GM23248 (cell line): ENCODE measurements around the gene DNAI1. TPM values are rescaled to one million over a fixed set of nuclear protein-coding genes. Genes with fewer than 3 reads are reported as not detected.
"Not testable (repeated sequence)": the region's sequence is repeated elsewhere in the genome, so short reads cannot be mapped to it uniquely, and the experiment has no call there.

ENCODE experiments used
- DNase-seq: peaks from one replicate; pipeline ENCODE4 v3.0.0-alpha.2; 2015
- H2AFZ ChIP-seq: fragments of 200-600 bp; sonication (generic); 2 replicates; pipeline ENCODE4 v1.6.1; 2016; ENCODE audit warnings: antibody characterized with exemption
- H3F3A ChIP-seq: fragments of 200-600 bp; sonication (generic); 2 replicates; pipeline ENCODE4 v1.6.1; 2016; ENCODE audit warnings: mild to moderate bottlenecking, antibody characterized with exemption, mixed run types; ENCODE audit not compliant: insufficient read depth
- H3K27ac ChIP-seq: fragments of 200-600 bp; sonication (generic); 2 replicates; pipeline ENCODE4 v1.5.1; 2016; ENCODE audit warnings: mild to moderate bottlenecking
- H3K27me3 ChIP-seq: fragments of 200-600 bp; sonication (generic); replicated peaks from 2 replicates; pipeline ENCODE4 v1.6.1; 2016; ENCODE audit warnings: mild to moderate bottlenecking; ENCODE audit not compliant: insufficient read depth
- H3K36me3 ChIP-seq: fragments of 200-600 bp; sonication (generic); 2 replicates; pipeline ENCODE4 v1.6.1; 2016; ENCODE audit warnings: low read depth, mild to moderate bottlenecking
- H3K4me1 ChIP-seq: fragments of 200-600 bp; sonication (generic); 2 replicates; pipeline ENCODE4 v1.6.1; 2016; ENCODE audit warnings: mild to moderate bottlenecking; ENCODE audit not compliant: insufficient read depth
- H3K4me2 ChIP-seq: fragments of 200-600 bp; sonication (generic); one replicate; pipeline ENCODE4 v1.6.1; 2016; ENCODE audit warnings: mild to moderate bottlenecking; ENCODE audit not compliant: unreplicated experiment
- H3K4me3 ChIP-seq: fragments of 200-600 bp; sonication (generic); 2 replicates; pipeline ENCODE4 v1.5.1; 2016; ENCODE audit warnings: mild to moderate bottlenecking
- H3K79me2 ChIP-seq: fragments of 200-600 bp; sonication (generic); 2 replicates; pipeline ENCODE4 v1.6.1; 2016; ENCODE audit warnings: mild to moderate bottlenecking; ENCODE audit not compliant: insufficient read depth
- H3K9ac ChIP-seq: fragments of 200-600 bp; sonication (generic); 2 replicates; pipeline ENCODE4 v1.6.1; 2016; ENCODE audit warnings: mild to moderate bottlenecking
- H3K9me2 ChIP-seq: fragments of 200-600 bp; sonication (generic); 2 replicates; pipeline ENCODE4 v1.6.1; 2016; ENCODE audit warnings: mixed run types, mild to moderate bottlenecking, moderate library complexity; ENCODE audit not compliant: insufficient read depth
- H3K9me3 ChIP-seq: fragments of 200-600 bp; sonication (generic); one replicate; pipeline ENCODE4 v1.6.1; 2017; ENCODE audit warnings: low read depth
- H4K20me1 ChIP-seq: fragments of 200-600 bp; sonication (generic); 2 replicates; pipeline ENCODE4 v1.6.0; 2016; ENCODE audit not compliant: insufficient read depth
- EZH2 ChIP-seq: fragments of 200-600 bp; sonication (generic); IDR thresholded peaks from 2 replicates; pipeline ENCODE4 v1.6.1; 2018; ENCODE audit warnings: antibody characterized with exemption, mild to moderate bottlenecking; ENCODE audit not compliant: insufficient read depth, poor library complexity, severe bottlenecking
- EZH2phosphoT487 ChIP-seq: fragments of 200-600 bp; sonication (generic); IDR thresholded peaks from 2 replicates; pipeline ENCODE4 v1.6.1; 2018; ENCODE audit warnings: antibody characterized with exemption, moderate library complexity, mild to moderate bottlenecking, low read depth; ENCODE audit not compliant: insufficient read depth
- WGBS, 2 experiments: methylation state at CpG; one replicate each; pipeline ENCODE4 v1.1.6; 2015 to 2017; ENCODE audit warnings: low lambda C conversion rate in 2 of 2, low coverage in 1 of 2; ENCODE audit errors: missing lambda C conversion rate in 2 of 2; 5-methylcytosine and 5-hydroxymethylcytosine counted together
- in situ Hi-C: fragments of 300-500 bp; cut with MboI; formaldehyde crosslinking; loops from 2 replicates; pipeline ENCODE4 v1.15.0; 2020
- polyA plus RNA-seq: library from polyadenylated mRNA; unstranded; fragments of >200 nt; fragmentation: Nextera tagmentation; extraction: Ambion mirVana; gene quantifications from 2 replicates; pipeline ENCODE4 v1.2.1, GENCODE V29; 2016
- total RNA-seq: library from RNA; depleted of rRNA; stranded (reverse); fragments of >200 nt; shearing (Covaris generic); gene quantifications from 2 replicates; pipeline ENCODE4 v1.2.3, GENCODE V29; 2014

Gene DNAI1
- total and polyA plus RNA-seq, 2 experiments from 2014 or later, result not detected

DNA sequence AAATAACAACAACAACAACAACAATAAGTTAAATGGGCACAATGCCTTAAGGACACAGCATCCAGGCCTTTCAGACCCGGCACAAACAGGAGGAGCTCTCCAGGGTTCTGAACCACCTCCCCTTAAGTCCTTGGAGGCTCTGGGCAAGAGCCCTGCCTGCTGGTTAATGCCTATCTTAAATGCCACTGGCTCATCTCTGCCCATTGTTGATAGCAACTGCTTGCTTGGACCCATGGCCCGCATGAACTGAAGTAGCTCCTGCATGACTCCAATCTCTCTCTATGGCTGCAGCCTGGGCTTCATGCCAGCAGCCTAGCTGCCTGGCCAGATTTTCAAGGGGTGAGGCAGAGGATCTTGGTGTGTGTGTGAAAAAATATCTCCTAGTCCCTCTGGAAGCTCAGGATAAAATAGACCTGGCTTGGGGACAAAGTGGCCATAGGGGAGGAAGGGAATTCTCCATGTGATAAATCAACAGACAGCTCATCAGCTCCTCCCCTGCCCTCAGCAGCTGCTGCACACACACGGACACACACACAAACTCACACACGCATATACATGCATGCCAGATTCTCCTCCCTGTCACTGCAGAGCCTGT, 27.7 kb upstream of the DNAI1 start:
- in situ Hi-C loops, result loop anchor here (10.0 kb wide), 1 partner anchor 64 kb away; no protein-coding TSS in a partner anchor
- peaks cover 9% of the 10 kb centered on the region; the same call in 1 of the 2 replicates for H4K20me1 ChIP-seq
- no peak overlapping the region for H3K9ac ChIP-seq
- 0 out of 2 replicates have a peak, but pooled peaks cover 6% of the 10 kb centered on the region for H3F3A ChIP-seq
- 13 to 19% methylated on average over 4 of the region's 4 CpGs for WGBS, 2 experiments
- H3K9me3 ChIP-seq, result no peaks in the 10 kb centered on the region
- no peak overlapping the region for H3K4me3 ChIP-seq
- no peak overlapping the region for H2AFZ ChIP-seq
- TF ChIP-seq EZH2phosphoT487, result no peak
- no peak for TF ChIP-seq EZH2
- no peaks in the 10 kb centered on the region for H3K79me2 ChIP-seq
- no peak overlapping the region for H3K4me2 ChIP-seq
- H3K27me3 ChIP-seq, result no peaks in the 10 kb centered on the region
- H3K36me3 ChIP-seq, result no peaks in the 10 kb centered on the region
- DNase-seq, result peak; percentile 81
- H3K4me1 ChIP-seq, result no peaks in the 10 kb centered on the region
- no peaks in the 10 kb centered on the region for H3K9me2 ChIP-seq
- H3K27ac ChIP-seq, result no peak overlapping the region

DNA sequence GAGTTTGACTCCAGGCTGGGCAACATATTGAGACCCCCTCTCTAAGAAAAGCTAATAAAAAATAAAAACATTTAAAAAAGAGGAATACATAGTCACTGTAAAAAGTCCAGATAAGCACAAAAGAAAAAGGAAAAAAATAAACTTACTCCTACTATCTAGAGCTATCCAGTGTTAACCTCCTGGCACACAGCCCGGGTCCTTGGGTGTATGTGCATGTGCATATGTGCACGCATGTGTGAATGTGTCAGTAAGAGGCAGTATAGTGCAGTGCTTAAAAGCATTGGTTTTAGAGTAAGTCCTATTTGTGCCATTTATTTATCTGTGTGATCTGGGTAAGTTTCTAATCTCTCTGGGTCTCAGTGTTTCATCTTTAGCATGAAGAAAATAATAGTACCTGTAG, 26.9 kb upstream of the DNAI1 start:
- Histone ChIP-seq H4K20me1 (peaks cover 14% of the 10 kb centered on the region), H2AFZ (no peak overlapping the region)
- in situ Hi-C loops, result loop anchor here (10.0 kb wide), 1 partner anchor 63 kb away; no protein-coding TSS in a partner anchor

DNA sequence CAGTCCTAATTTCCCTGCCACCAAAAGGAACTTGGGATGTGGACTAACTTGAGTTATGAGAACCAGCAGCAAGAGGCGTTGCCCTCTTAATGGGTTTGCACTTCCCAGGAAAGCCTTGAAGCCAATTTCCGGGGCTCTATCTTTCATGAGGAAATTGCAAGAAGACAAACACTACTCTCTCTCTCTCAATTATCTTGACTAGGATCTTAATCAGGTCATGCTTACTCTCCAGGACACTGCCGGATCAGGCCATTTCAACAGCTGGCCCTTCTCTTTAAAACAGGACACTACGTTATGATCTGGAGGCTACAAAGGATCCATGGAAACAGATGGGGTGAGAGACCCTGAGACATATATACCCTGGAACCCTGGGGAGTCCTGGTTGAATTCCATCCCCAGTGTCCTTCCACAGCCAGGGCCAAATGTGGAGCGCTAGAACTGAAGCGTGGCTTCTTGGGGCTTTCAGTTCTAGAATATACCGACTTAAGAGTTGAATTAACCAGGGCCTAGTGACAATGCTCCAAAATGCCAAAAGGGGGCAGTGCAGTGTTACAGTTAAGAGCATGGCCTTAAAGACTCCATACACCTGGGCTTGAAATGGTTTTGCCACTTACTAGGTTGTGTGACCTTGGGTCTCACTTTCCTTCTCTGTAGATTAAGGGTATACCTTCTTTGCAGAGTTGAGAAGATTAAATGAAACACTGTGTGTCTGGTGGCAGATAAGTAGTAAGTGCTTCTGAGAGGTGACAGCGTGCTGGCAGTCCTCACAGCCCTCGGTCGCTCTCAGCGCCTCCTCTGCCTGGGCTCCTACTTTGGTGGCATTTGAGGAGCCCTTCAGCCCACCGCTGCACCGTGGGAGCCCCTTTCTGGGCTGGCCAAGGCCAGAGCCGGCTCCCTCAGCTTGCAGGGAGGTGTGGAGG, 21.3 kb upstream of the DNAI1 start:
- in situ Hi-C loops, result loop anchor here (10.0 kb wide), 1 partner anchor 58 kb away; no protein-coding TSS in a partner anchor
- H3K4me2 ChIP-seq, result no peak overlapping the region
- WGBS, 2 experiments, result 79 to 81% methylated on average over 13 to 14 of the region's 14 CpGs
- H3K9me2 ChIP-seq, result no peaks in the 10 kb centered on the region
- no peak overlapping the region for H3K27ac ChIP-seq
- no peaks in the 10 kb centered on the region for H3K27me3 ChIP-seq
- no peak overlapping the region for H3K9ac ChIP-seq
- peak; percentile 67 for DNase-seq
- no peak overlapping the region for H3K4me3 ChIP-seq
- H4K20me1 ChIP-seq, result peaks cover 15% of the 10 kb centered on the region
- no peak for TF ChIP-seq EZH2
- TF ChIP-seq EZH2phosphoT487, result no peak
- H3K4me1 ChIP-seq, result no peaks in the 10 kb centered on the region
- H3K9me3 ChIP-seq, result no peaks in the 10 kb centered on the region
- H3K79me2 ChIP-seq, result peaks cover 20% of the 10 kb centered on the region; the same call in 1 of the 2 replicates
- no peaks in the 10 kb centered on the region for H3F3A ChIP-seq
- H3K36me3 ChIP-seq, result no peaks in the 10 kb centered on the region
- no peak overlapping the region for H2AFZ ChIP-seq

More for the DNA sequence above, 26.9 kb upstream of the DNAI1 start:
- DNase-seq, result no peak
- Histone ChIP-seq H3F3A (0 out of 2 replicates have a peak, but pooled peaks cover 6% of the 10 kb centered on the region), H3K9me3 (no peaks in the 10 kb centered on the region), H3K4me3 (no peak overlapping the region), H3K9me2 (no peaks in the 10 kb centered on the region), H3K4me2 (no peak overlapping the region), H3K79me2 (no peaks in the 10 kb centered on the region), H3K27me3 (no peaks in the 10 kb centered on the region), H3K27ac (no peak overlapping the region), H3K4me1 (no peaks in the 10 kb centered on the region), H3K9ac (no peak overlapping the region), H3K36me3 (no peaks in the 10 kb centered on the region)
- TF ChIP-seq EZH2, result no peak
- TF ChIP-seq EZH2phosphoT487, result no peak
- WGBS, 2 experiments, result 79 to 83% methylated on average over 2 of the region's 2 CpGs

DNA sequence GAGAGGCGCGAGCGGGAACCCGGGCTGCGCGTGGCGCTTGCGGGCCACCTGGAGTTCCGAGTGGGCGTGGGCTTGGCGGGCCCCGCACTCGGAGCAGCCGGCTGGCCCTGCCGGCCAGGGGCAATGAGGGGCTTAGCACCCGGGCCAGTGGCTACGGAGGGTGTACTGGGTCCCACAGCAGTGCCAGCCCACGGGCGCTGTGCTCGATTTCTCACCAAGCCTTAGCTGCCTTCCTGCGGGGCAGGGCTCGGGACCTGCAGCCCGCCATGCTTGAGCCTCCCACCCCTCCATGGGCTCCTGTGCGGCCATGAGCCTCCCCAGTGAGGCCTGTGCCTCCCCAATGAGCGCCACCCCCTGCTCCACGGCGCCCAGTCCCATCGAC, 20.7 kb upstream of the DNAI1 start:
- H3K27me3 ChIP-seq, H3K4me2 ChIP-seq, H3K9ac ChIP-seq, H3K36me3 ChIP-seq, H3K4me3 ChIP-seq, H3K9me2 ChIP-seq, H2AFZ ChIP-seq, H3F3A ChIP-seq, H3K9me3 ChIP-seq, H3K4me1 ChIP-seq, H3K27ac ChIP-seq, DNase-seq: not testable (repeated sequence)
- Histone ChIP-seq H4K20me1 (peaks cover 16% of the 10 kb centered on the region), H3K79me2 (peaks cover 24% of the 10 kb centered on the region; the same call in 1 of the 2 replicates)
- in situ Hi-C loops, result loop anchor here (10.0 kb wide), 1 partner anchor 57 kb away; no protein-coding TSS in a partner anchor
- 91% methylated on average over 16 to 28 of the region's 28 CpGs for WGBS, 2 experiments

DNA sequence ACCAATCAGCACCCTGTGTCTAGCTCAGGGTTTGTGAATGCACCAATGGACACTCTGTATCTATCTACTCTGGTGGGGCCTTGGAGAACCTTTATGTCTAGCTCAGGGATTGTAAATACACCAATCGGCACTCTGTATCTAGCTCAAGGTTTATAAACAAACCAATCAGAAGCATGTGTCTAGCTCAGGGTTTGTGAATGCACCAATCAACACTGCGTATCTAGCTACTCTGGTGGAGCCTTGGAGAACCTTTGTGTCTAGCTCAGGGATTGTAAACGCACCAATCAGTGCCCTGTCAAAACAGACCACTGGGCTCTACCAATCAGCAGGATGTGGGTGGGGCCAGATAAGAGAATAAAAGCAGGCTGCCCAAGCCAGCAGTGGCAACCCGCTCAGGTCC, 20.1 kb upstream of the DNAI1 start:
- not testable (repeated sequence) for H3K4me1 ChIP-seq, H3K9me2 ChIP-seq, H3K27ac ChIP-seq, H3K9ac ChIP-seq, DNase-seq, H3K4me2 ChIP-seq, H3K9me3 ChIP-seq, H3F3A ChIP-seq, H3K36me3 ChIP-seq, H2AFZ ChIP-seq, H3K27me3 ChIP-seq, H3K4me3 ChIP-seq
- H4K20me1 ChIP-seq, result peaks cover 16% of the 10 kb centered on the region
- 94 to 96% methylated on average over 4 of the region's 4 CpGs for WGBS, 2 experiments
- peaks cover 24% of the 10 kb centered on the region; the same call in 1 of the 2 replicates for H3K79me2 ChIP-seq
- in situ Hi-C loops, result loop anchor here (10.0 kb wide), 1 partner anchor 56 kb away; no protein-coding TSS in a partner anchor
